Activated CD4-positive, alpha-beta T cell treated with anti-CD3 and anti-CD28 coated beads, Interleukin-2, amount 10 ng/mL, durations not matched to agents 7 days and 5 days (primary cell): ENCODE results near the gene EBP. TPM values are rescaled to one million over a fixed set of nuclear protein-coding genes. Genes with fewer than 3 reads are reported as not detected.
"Not testable (repeated sequence)": the region's sequence is repeated elsewhere in the genome, so short reads cannot be mapped to it uniquely, and the experiment has no call there.

Source experiments
- CTCF ChIA-PET: fragments of 350-600 bp; sonication (Branson Sonifier 250); formaldehyde crosslinking; loops from one replicate; lab custom pipeline; 2021; ENCODE audit warnings: antibody characterized with exemption; lab: Charles Lee
- POLR2A ChIA-PET: fragments of 350-600 bp; sonication (Branson Sonifier 250); formaldehyde crosslinking; loops from one replicate; lab custom pipeline; 2021; ENCODE audit warnings: antibody characterized with exemption; lab: Charles Lee
- DNase-seq: peaks from one replicate; pipeline ENCODE4 v3.0.0-alpha.2; 2020
- H3K27ac Mint-ChIP-seq: one replicate; pipeline ENCODE4 v1.8.0; 2021; ENCODE audit warnings: mild to moderate bottlenecking, moderate library complexity, mixed read lengths
- H3K27me3 Mint-ChIP-seq: one replicate; pipeline ENCODE4 v1.8.0; 2021; ENCODE audit warnings: mixed read lengths
- H3K36me3 Mint-ChIP-seq: one replicate; pipeline ENCODE4 v1.8.0; 2021; ENCODE audit warnings: low read depth, mixed read lengths
- H3K4me1 Mint-ChIP-seq: one replicate; pipeline ENCODE4 v1.8.0; 2021; ENCODE audit warnings: mixed read lengths
- H3K4me3 Mint-ChIP-seq: one replicate; pipeline ENCODE4 v1.8.0; 2021; ENCODE audit warnings: mild to moderate bottlenecking, moderate library complexity, mixed read lengths
- H3K9me3 Mint-ChIP-seq: one replicate; pipeline ENCODE4 v1.8.0; 2021; ENCODE audit warnings: mixed read lengths
- total RNA-seq, 2 experiments: library from RNA; stranded (reverse); gene quantifications; one replicate each; pipeline ENCODE4 v1.2.3, GENCODE V29; 2021

Gene EBP
- total RNA-seq, 2 experiments from 2014 or later, result 246 to 251 TPM

DNA sequence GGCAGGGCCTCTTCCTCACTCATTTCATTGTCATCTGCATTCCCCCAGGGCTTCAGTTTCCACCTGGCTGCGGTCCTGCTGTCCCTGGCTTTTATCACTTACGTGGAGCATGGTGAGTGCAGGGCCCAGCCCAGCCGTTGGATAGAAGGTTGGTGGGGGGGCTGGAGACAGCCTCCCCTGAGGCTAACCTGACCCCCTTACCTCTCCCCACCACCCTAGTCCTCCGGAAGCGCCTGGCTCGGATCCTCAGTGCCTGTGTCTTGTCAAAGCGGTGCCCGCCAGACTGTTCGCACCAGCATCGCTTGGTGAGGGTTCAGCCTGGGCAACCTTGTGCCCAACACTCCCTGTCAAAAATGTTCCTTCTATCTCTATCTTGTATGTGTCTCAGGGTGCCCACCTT, 5.8 kb upstream of the EBP start:
- no peak for DNase-seq
- H3K27ac Mint-ChIP-seq, result peak overlapping the region; percentile 74
- H3K27me3 Mint-ChIP-seq, result no peaks in the 10 kb centered on the region
- H3K36me3 Mint-ChIP-seq, result no peaks in the 10 kb centered on the region
- no peak overlapping the region for H3K4me3 Mint-ChIP-seq
- ChIA-PET POLR2A (no interaction called here), CTCF (no interaction called here)
- no peaks in the 10 kb centered on the region for H3K9me3 Mint-ChIP-seq
- H3K4me1 Mint-ChIP-seq, result peaks cover 41% of the 10 kb centered on the region

DNA sequence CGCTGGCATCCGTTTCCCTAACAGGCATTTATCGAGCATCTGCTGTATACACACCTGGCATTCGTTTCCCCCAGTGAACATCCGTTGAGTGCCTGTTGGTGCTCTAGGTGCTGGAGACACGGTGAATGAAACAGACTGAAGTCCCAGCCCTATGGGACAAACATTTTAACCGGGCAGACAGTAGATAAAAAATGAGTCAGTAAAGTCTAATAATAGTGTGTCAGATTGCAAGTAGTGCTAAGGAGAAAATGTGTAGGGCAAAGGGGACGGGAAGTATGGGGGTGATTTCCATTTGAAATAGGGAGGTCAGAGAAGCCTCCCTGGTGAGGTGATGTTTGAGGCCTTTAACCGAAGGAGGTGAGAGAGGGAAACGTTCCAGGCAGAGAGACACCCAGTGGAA, 5.3 kb upstream of the EBP start:
- ChIA-PET CTCF (no interaction called here), POLR2A (no interaction called here)

DNA sequence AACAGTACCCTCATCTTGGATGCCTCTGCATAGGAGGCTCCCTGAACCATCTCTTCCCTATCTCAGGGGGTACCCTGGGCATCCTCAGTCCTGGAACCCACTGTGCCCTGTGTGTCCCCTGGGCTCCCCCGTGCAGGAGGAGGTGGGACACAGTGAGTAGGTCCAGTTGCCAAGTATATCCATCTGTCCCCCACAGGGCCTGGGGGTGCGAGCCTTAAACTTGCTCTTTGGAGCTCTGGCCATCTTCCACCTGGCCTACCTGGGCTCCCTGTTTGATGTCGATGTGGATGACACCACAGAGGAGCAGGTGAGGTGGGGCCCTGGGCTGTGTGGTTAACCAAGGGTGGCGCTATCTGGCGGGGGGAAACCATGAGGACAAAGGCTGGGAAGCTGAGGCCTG, 4.6 kb upstream of the EBP start:
- POLR2A ChIA-PET, result no interaction called here
- Mint-ChIP-seq H3K9me3 (no peaks in the 10 kb centered on the region), H3K4me3 (no peak overlapping the region)

More for the DNA sequence above, 5.3 kb upstream of the EBP start:
- no peak for DNase-seq
- Mint-ChIP-seq H3K27ac (peak overlapping the region; percentile 74), H3K9me3 (no peaks in the 10 kb centered on the region), H3K4me1 (peaks cover 41% of the 10 kb centered on the region), H3K27me3 (no peaks in the 10 kb centered on the region), H3K4me3 (no peak overlapping the region), H3K36me3 (peaks cover 3% of the 10 kb centered on the region)

DNA sequence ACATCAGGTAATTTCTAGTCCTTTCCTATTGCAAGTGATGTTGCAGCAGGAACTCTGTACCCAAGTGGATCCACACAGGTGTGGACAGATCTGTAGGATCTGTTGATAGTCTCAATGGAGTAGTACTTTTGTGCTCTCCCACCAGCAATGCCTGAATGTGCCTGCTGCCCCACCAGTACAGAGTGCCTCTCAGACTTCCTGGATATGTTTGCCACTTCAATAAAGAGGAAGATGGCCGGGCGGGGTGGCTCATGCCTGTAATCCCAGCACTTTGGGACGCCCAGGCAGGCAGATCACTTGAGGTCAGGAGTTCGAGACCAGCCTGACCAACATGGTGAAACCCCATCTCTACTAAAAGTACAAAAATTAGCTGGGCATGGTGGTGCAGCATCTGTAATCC, 2.1 kb upstream of the EBP start:
- Mint-ChIP-seq H3K4me1 (peaks cover 40% of the 10 kb centered on the region), H3K27ac (peak overlapping the region; percentile 80), H3K36me3 (peaks cover 11% of the 10 kb centered on the region)
- DNase-seq, H3K27me3 Mint-ChIP-seq, POLR2A ChIA-PET, CTCF ChIA-PET, H3K9me3 Mint-ChIP-seq, H3K4me3 Mint-ChIP-seq: not testable (repeated sequence)

More for the DNA sequence above, 4.6 kb upstream of the EBP start:
- CTCF ChIA-PET, result interaction anchor here (0.5 to 0.9 kb wide), 3 partner anchors 8 to 447 kb away, joined by 3 to 5 read pairs (median 4); partner anchors contain the start of gene PORCN
- Mint-ChIP-seq H3K4me1 (peaks cover 38% of the 10 kb centered on the region), H3K36me3 (peaks cover 3% of the 10 kb centered on the region), H3K27ac (peak overlapping the region; percentile 75), H3K27me3 (no peaks in the 10 kb centered on the region)
- DNase-seq, result no peak

DNA sequence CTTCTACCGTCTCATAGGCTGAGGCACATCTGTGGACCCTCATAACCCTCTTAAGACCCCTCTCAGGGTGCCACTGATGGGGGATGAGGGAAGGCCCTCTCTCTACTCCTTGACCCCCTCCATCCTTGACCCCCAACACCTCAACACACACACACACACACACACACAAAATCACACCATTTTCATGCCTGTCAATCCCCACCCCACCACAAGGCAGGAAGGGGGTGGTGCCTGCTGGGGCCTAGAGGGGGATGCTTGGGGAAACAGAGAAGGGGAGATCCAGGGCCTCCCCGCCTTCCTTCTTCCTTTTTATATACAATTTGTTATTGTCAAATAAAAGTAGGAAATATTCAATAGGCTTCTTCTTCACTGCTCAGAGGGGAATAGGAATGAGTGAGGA, 1.2 kb upstream of the EBP start:
- H3K4me1 Mint-ChIP-seq, result peaks cover 41% of the 10 kb centered on the region
- DNase-seq, result peak; percentile 18
- no peaks in the 10 kb centered on the region for H3K9me3 Mint-ChIP-seq
- no peaks in the 10 kb centered on the region for H3K27me3 Mint-ChIP-seq
- H3K27ac Mint-ChIP-seq, result peak overlapping the region; percentile 99
- POLR2A ChIA-PET, result no interaction called here
- H3K36me3 Mint-ChIP-seq, result peaks cover 16% of the 10 kb centered on the region
- CTCF ChIA-PET, result no interaction called here
- H3K4me3 Mint-ChIP-seq, result peak overlapping the region; percentile 88

DNA sequence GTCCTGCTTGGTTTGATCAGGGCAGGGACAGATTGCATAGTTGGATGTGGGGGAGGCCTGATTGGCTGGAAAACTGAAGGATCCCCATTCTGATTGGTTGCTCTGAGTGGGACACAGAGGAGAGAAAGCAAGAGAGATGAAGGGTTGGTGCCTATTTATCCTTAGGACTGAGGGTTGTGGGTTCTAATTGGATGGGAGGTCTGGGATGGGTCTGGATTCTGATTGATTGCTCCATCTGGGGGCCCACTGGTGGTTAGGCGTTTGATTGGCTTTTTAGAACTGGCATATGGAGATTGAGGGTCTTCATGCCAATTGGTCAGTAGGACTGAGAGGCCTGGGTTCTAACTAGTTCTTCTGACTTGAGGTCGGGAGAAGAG, 644 bp upstream of the EBP start:
- no peaks in the 10 kb centered on the region for H3K27me3 Mint-ChIP-seq
- peak overlapping the region; percentile 88 for H3K4me3 Mint-ChIP-seq
- H3K9me3 Mint-ChIP-seq, result no peaks in the 10 kb centered on the region
- H3K27ac Mint-ChIP-seq, result peak overlapping the region; percentile 99
- DNase-seq, result no peak
- POLR2A ChIA-PET, result interaction anchor here (0.6 kb wide), 1 partner anchor 51 kb away, joined by 3 read pairs; no protein-coding TSS in a partner anchor
- peaks cover 16% of the 10 kb centered on the region for H3K36me3 Mint-ChIP-seq
- CTCF ChIA-PET, result no interaction called here
- H3K4me1 Mint-ChIP-seq, result peaks cover 41% of the 10 kb centered on the region

DNA sequence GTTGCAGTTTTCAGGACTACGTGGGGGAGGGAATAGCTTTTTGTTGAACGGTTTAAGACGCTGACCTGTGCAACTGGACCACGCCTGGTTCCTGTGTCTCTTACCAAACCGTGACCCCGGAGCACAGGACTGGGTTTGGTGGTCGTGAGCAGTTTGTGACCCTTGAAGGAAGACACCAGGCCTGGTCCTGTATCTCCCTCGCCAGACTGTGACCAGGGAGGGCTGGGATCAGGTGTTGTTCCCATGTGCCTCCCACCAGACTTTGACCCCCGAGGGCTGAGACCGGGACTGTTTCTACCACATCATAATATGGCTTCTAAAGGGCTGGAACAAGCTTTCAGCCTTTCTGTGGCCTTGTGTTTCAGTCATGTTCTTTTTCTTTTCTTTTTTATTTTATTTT, 683 bp downstream of the EBP start:
- H3K4me1 Mint-ChIP-seq, result peaks cover 36% of the 10 kb centered on the region
- ChIA-PET CTCF (interaction anchor here (0.6 kb wide), 1 partner anchor 13 kb away, joined by 3 read pairs; no protein-coding TSS in a partner anchor), POLR2A (interaction anchor here (0.7 kb wide), 1 partner anchor 54 kb away, joined by 3 read pairs; no protein-coding TSS in a partner anchor)
- H3K4me3 Mint-ChIP-seq, result peak overlapping the region; percentile 88
- H3K27ac Mint-ChIP-seq, result peak overlapping the region; percentile 99
- no peaks in the 10 kb centered on the region for H3K9me3 Mint-ChIP-seq
- DNase-seq, result no peak
- no peaks in the 10 kb centered on the region for H3K27me3 Mint-ChIP-seq
- H3K36me3 Mint-ChIP-seq, result peaks cover 23% of the 10 kb centered on the region

DNA sequence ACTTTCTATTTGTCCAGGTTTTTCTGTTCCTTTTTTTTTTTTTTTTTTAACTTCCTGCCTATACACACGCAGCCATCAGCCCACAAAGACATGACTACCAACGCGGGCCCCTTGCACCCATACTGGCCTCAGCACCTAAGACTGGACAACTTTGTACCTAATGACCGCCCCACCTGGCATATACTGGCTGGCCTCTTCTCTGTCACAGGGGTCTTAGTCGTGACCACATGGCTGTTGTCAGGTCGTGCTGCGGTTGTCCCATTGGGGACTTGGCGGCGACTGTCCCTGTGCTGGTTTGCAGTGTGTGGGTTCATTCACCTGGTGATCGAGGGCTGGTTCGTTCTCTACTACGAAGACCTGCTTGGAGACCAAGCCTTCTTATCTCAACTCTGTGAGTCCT, 2.1 kb downstream of the EBP start:
- Mint-ChIP-seq H3K9me3 (no peaks in the 10 kb centered on the region), H3K27me3 (no peaks in the 10 kb centered on the region), H3K4me1 (peaks cover 38% of the 10 kb centered on the region), H3K4me3 (peak overlapping the region; percentile 88), H3K36me3 (peaks cover 36% of the 10 kb centered on the region), H3K27ac (peak overlapping the region; percentile 75)
- ChIA-PET CTCF (no interaction called here), POLR2A (no interaction called here)
- no peak for DNase-seq

DNA sequence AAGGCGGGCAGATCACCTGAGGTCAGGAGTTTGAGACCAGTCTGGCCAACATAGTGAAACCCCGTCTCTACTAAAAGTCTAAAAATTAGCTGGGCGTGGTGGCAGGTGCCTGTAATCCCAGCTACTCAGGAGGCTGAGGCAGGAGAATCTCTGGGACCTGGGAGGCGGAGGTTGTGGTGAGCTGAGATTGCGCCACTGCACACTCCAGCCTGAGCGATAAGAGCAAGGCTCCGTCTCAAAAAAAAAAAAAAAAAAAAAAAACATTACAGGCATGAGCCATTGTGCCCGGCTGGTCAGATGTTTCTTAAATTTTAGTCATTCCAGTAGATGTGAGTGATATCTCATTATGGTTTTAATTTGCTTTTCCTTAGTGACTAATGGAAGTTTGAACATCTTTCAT, 4.2 kb downstream of the EBP start:
- H3K27ac Mint-ChIP-seq, CTCF ChIA-PET, H3K9me3 Mint-ChIP-seq, POLR2A ChIA-PET, H3K27me3 Mint-ChIP-seq, H3K4me3 Mint-ChIP-seq, DNase-seq: not testable (repeated sequence)
- Mint-ChIP-seq H3K4me1 (peaks cover 23% of the 10 kb centered on the region), H3K36me3 (peaks cover 41% of the 10 kb centered on the region)

DNA sequence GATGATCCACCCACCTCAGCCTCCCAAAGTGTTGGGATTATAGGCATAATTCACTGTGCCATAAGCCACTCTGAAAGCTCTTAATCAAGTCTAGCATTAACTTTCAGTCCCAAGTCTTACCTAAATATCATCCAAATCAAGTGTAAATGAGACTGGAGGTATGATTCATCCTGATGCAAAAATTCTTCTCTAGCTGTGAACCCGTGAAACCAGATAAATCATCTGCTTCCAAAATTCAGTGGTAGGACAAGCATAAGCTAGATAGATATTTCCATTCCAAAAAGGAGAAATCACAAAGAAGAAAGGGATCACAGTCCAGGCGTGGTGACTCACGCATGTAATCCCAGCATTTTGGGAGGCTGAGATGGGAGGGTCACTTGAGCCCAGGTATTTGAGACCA, 9.1 kb downstream of the EBP start:
- Mint-ChIP-seq H3K4me3 (no peak overlapping the region), H3K4me1 (peaks cover 27% of the 10 kb centered on the region), H3K27ac (peak overlapping the region; percentile 93), H3K36me3 (peaks cover 40% of the 10 kb centered on the region), H3K27me3 (no peaks in the 10 kb centered on the region), H3K9me3 (no peaks in the 10 kb centered on the region)
- no peak for DNase-seq
- POLR2A ChIA-PET, result no interaction called here
- CTCF ChIA-PET, result interaction anchor here (1.4 to 1.6 kb wide), 2 partner anchors 10 to 20 kb away, joined by 4 to 7 read pairs; no protein-coding TSS in a partner anchor

DNA sequence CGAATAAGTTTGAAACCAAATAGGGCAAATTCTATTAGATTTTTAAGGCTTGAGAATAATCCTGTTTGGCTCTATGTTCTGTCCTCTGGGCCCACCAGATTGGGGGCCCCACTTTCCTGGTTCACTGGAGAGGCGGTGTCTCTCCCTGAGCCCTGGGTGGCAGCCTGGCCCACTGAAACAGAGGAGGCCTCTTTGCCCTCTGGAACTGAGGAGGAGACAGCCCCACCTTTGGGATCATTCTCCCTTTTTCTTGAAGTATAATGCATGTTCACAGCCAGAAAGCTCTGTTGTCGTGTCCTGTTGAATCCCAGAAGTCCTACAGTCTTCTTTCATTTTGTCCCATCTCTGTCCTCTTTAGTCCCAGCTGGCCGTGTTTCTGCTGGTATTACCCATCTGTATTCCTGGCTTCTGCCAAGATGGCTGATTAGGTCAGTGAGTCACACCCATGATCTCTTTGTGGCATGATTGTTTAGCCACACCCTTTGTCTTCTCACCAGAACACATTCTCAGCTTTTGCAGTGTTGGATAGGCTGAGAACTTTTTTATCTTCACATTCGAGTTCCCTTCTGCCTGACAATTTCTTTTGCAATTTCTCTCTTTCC, 9.9 kb downstream of the EBP start:
- Mint-ChIP-seq H3K36me3 (peaks cover 37% of the 10 kb centered on the region), H3K9me3 (no peaks in the 10 kb centered on the region), H3K4me1 (peaks cover 24% of the 10 kb centered on the region), H3K4me3 (no peak overlapping the region), H3K27me3 (no peaks in the 10 kb centered on the region), H3K27ac (peak overlapping the region; percentile 93)
- DNase-seq, result no peak
- POLR2A ChIA-PET, result no interaction called here
- CTCF ChIA-PET, result interaction anchor here (1.4 to 1.6 kb wide), 2 partner anchors 9 to 19 kb away, joined by 4 to 7 read pairs; no protein-coding TSS in a partner anchor

DNA sequence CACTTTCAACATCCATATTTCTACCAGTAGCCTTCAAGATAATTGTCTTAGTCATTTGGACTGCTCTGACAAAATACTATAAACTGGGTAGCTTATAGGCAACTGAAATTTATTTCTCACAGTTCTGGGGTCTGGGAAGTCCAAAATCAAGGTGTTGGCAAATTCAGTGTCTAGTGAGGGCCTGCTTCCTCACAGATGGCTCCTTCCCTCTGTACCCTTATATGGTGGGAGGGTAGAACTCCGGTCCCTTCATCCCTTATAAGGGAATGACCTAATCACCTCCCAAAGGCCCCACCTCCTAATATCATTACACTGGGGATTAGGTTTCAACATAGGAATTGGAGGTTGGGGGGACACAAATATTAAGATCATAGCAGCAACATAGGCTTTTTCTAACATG, 10.6 kb downstream of the EBP start:
- ChIA-PET CTCF (no interaction called here), POLR2A (no interaction called here)
- Mint-ChIP-seq H3K4me3 (no peak overlapping the region), H3K9me3 (no peaks in the 10 kb centered on the region), H3K36me3 (peaks cover 33% of the 10 kb centered on the region), H3K27ac (peak overlapping the region; percentile 93), H3K27me3 (no peaks in the 10 kb centered on the region), H3K4me1 (peaks cover 20% of the 10 kb centered on the region)
- DNase-seq, result no peak

DNA sequence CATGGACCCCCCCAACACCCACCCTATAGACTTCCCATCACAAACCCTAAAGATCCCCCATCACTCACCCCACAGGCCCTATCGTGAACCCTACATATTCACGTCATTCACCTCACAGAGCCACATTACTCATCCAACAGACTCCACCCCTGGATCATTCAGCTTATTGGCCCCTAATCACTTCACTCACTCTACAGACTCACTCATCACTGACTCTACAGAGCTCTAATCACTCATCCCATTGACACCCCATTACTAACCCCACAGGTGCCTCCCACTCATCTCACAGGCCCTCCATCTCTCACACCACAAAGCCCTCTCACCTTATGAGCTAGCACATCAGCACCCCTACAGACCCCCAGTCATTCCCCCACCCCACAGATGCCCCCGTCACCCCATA, 11.6 kb downstream of the EBP start:
- H3K36me3 Mint-ChIP-seq, result peaks cover 26% of the 10 kb centered on the region
- no peak overlapping the region for H3K27ac Mint-ChIP-seq
- H3K27me3 Mint-ChIP-seq, result no peaks in the 10 kb centered on the region

More for the DNA sequence above, 11.6 kb downstream of the EBP start:
- Mint-ChIP-seq H3K4me3 (no peak overlapping the region), H3K9me3 (no peaks in the 10 kb centered on the region), H3K4me1 (peaks cover 21% of the 10 kb centered on the region)
- DNase-seq, result no peak
- CTCF ChIA-PET, result no interaction called here
- POLR2A ChIA-PET, result no interaction called here
